GM12878 (cell line): ENCODE measurements around the gene ZNF407. TPM values are rescaled to one million over a fixed set of nuclear protein-coding genes. Genes with fewer than 3 reads are reported as not detected.

Experiments used
- CBFB ChIP-seq: IDR thresholded peaks from 2 replicates; pipeline ENCODE4 v1.6.1; 2016; ENCODE audit warnings: antibody characterized with exemption, low read depth
- CREM ChIP-seq: IDR thresholded peaks from 2 replicates; pipeline ENCODE4 v1.6.1; 2014; ENCODE audit warnings: antibody characterized with exemption, low read depth
- DPF2 ChIP-seq: fragments of 450-650 bp; IDR thresholded peaks from 2 replicates; pipeline ENCODE4 v1.6.1; 2017; ENCODE audit warnings: mild to moderate bottlenecking
- ETV6 ChIP-seq, 2 experiments: fragments of 450-650 bp in 1 of 2; IDR thresholded peaks in 1 of 2; conservative IDR thresholded peaks in 1 of 2; 2 replicates each; pipeline ENCODE4 v1.6.1; 2014; ENCODE audit warnings: antibody characterized with exemption in 1 of 2, borderline replicate concordance in 1 of 2, low read depth in 1 of 2, mild to moderate bottlenecking in 1 of 2, moderate library complexity in 1 of 2
- HDAC6 ChIP-seq: fragments of 200-600 bp; sonication (generic); IDR thresholded peaks from one replicate; pipeline ENCODE4 v1.8.0; 2017; ENCODE audit warnings: antibody characterized with exemption; ENCODE audit not compliant: unreplicated experiment
- LARP7 ChIP-seq: fragments of 450-650 bp; IDR thresholded peaks from 2 replicates; pipeline ENCODE4 v1.6.1; 2017; ENCODE audit warnings: mild to moderate bottlenecking
- POLR2A ChIP-seq: IDR thresholded peaks from 2 replicates; pipeline ENCODE4 v1.6.1; 2011; ENCODE audit warnings: low read depth, mild to moderate bottlenecking, low read length
- RBBP5 ChIP-seq: fragments of 200-600 bp; sonication (generic); conservative IDR thresholded peaks from 2 replicates; pipeline ENCODE4 v1.6.1; 2016
- SIN3A ChIP-seq: IDR thresholded peaks from 2 replicates; pipeline ENCODE4 v1.6.1; 2012; ENCODE audit warnings: low read depth, low read length, improper control_type of control experiment
- SIX5 ChIP-seq: IDR thresholded peaks from 2 replicates; pipeline ENCODE4 v1.6.1; 2011; ENCODE audit warnings: mild to moderate bottlenecking, low read depth, low read length, moderate library complexity; ENCODE audit not compliant: severe bottlenecking
- SPI1 ChIP-seq: IDR thresholded peaks from 2 replicates; pipeline ENCODE4 v1.6.1; 2011; ENCODE audit warnings: low read depth, mild to moderate bottlenecking, low read length, moderate library complexity, borderline replicate concordance; ENCODE audit not compliant: insufficient read depth
- TCF3 ChIP-seq: IDR thresholded peaks from 2 replicates; pipeline ENCODE4 v1.6.1; 2012; ENCODE audit warnings: low read depth, mild to moderate bottlenecking, low read length, borderline replicate concordance; ENCODE audit not compliant: insufficient read depth
- ZNF687 ChIP-seq: fragments of 450-650 bp; IDR thresholded peaks from 2 replicates; pipeline ENCODE4 v1.6.1; 2017; ENCODE audit warnings: mild to moderate bottlenecking, moderate library complexity
- polyA plus RNA-seq, 11 experiments: library from polyadenylated mRNA; depleted of rRNA in 4 of 11; unstranded in 6 of 11; stranded (reverse) in 5 of 11; fragments of >200 nt; fragmentation: Nextera tagmentation in 4 of 11; fragmentation: Illumina TruSeq in 1 of 11; extraction: Ambion mirVana in 4 of 11; extraction: Trizol in 1 of 11; gene quantifications; 1 replicate in 1 of 11; 2 replicates in 10 of 11; pipeline versions ENCODE4 v1.2.1 to v1.2.3, GENCODE V29; 2011 to 2016; ENCODE audit warnings: inconsistent platforms in 2 of 11, missing spikeins in 2 of 11, low read depth in 1 of 11
- total RNA-seq, 4 experiments: library from RNA; depleted of rRNA in 3 of 4; stranded (reverse); fragments of >200 nt in 3 of 4; fragmentation: Illumina TruSeq in 1 of 4; extraction: Trizol in 1 of 4; gene quantifications; 2 replicates each; pipeline versions ENCODE4 v1.2.1 to v1.2.3, GENCODE V29; 2013 to 2021
- TF ChIP-seq, protein P1 (sequence below): IDR thresholded peaks from 2 replicates; pipeline ENCODE4 v1.6.1; 2012; ENCODE audit warnings: mild to moderate bottlenecking, low read depth, low read length
- TF ChIP-seq, protein P2 (sequence below): fragments of 450-650 bp; IDR thresholded peaks from 2 replicates; pipeline ENCODE4 v1.6.1; 2018; ENCODE audit warnings: mild to moderate bottlenecking, low read depth, moderate library complexity; ENCODE audit not compliant: partially characterized antibody

ZNF407 gene
- total and polyA plus RNA-seq, 10 of the 15 experiments (the other 5 are each of a cell fraction or from before 2014, with no cell fraction given): 0.69 to 11.6 (median 5.3) TPM

DNA sequence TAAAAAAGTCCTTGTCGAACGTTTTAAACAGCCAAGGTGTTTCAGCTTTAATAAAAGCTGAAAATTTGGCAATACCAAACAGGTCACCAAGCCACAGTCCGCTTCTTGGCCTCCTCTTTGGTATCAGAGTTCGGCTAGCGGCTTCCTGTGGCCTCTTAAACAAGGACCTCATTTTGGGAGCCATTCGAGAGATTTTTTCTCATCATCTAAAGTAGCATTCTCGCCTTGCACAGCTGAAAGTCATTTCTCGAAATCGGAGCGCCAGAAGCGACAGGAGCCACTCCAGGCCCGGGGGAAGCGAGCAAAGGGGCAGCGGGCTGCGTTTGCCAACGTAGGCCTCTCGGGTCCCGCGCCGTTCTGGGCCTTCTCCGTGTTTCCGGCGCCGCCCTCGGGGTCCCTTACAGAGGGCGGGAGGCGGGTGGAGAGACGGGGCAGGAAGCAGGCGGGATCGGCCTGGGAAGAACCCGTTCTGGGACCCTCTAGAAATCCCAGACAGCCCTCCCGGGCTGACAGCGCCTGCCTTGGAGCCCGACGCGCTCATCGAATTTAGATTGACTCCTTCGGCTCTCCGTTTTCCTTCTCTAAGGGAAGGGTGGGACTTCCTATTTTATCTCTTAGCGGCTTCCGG, 522 bp upstream of the ZNF407 start (continued):
- TF ChIP-seq, protein P1, sequence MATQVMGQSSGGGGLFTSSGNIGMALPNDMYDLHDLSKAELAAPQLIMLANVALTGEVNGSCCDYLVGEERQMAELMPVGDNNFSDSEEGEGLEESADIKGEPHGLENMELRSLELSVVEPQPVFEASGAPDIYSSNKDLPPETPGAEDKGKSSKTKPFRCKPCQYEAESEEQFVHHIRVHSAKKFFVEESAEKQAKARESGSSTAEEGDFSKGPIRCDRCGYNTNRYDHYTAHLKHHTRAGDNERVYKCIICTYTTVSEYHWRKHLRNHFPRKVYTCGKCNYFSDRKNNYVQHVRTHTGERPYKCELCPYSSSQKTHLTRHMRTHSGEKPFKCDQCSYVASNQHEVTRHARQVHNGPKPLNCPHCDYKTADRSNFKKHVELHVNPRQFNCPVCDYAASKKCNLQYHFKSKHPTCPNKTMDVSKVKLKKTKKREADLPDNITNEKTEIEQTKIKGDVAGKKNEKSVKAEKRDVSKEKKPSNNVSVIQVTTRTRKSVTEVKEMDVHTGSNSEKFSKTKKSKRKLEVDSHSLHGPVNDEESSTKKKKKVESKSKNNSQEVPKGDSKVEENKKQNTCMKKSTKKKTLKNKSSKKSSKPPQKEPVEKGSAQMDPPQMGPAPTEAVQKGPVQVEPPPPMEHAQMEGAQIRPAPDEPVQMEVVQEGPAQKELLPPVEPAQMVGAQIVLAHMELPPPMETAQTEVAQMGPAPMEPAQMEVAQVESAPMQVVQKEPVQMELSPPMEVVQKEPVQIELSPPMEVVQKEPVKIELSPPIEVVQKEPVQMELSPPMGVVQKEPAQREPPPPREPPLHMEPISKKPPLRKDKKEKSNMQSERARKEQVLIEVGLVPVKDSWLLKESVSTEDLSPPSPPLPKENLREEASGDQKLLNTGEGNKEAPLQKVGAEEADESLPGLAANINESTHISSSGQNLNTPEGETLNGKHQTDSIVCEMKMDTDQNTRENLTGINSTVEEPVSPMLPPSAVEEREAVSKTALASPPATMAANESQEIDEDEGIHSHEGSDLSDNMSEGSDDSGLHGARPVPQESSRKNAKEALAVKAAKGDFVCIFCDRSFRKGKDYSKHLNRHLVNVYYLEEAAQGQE: no peak
- TF ChIP-seq CREM (peak; percentile 24; the same call in 1 of the 2 replicates), TCF3 (peak; percentile 15; the same call in 1 of the 2 replicates), CBFB (no peak; the same call in 1 of the 2 replicates), POLR2A (peak; percentile 78), DPF2 (0 out of 2 replicates have a peak, but pooled peaks have one; percentile 37), RBBP5 (0 out of 2 replicates have a peak, but pooled peaks have one; percentile 31), SIX5 (no peak), ETV6 (conservative IDR thresholded peaks at IDR 0.05 in 1 of 2, IDR thresholded peaks at IDR 0.05 in 1 of 2; ENCODE audit: borderline replicate concordance in 1 of 2, low read depth in 1 of 2) (peak in 1 of 2 experiments; percentile 40; a peak in 1 of 4 replicates), SPI1 (0 out of 2 replicates have a peak, but pooled peaks have one; percentile 64), LARP7 (peak; percentile 84), ZNF687 (peak; percentile 35; the same call in 1 of the 2 replicates), HDAC6 (no peak), SIN3A (peak; percentile 56; the same call in 1 of the 2 replicates)
- TF ChIP-seq, protein P2, sequence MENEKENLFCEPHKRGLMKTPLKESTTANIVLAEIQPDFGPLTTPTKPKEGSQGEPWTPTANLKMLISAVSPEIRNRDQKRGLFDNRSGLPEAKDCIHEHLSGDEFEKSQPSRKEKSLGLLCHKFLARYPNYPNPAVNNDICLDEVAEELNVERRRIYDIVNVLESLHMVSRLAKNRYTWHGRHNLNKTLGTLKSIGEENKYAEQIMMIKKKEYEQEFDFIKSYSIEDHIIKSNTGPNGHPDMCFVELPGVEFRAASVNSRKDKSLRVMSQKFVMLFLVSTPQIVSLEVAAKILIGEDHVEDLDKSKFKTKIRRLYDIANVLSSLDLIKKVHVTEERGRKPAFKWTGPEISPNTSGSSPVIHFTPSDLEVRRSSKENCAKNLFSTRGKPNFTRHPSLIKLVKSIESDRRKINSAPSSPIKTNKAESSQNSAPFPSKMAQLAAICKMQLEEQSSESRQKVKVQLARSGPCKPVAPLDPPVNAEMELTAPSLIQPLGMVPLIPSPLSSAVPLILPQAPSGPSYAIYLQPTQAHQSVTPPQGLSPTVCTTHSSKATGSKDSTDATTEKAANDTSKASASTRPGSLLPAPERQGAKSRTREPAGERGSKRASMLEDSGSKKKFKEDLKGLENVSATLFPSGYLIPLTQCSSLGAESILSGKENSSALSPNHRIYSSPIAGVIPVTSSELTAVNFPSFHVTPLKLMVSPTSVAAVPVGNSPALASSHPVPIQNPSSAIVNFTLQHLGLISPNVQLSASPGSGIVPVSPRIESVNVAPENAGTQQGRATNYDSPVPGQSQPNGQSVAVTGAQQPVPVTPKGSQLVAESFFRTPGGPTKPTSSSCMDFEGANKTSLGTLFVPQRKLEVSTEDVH: no peak
